WTC11 (cell line): ENCODE measurements around the gene COL13A1. TPM values are rescaled to one million over a fixed set of nuclear protein-coding genes. Genes with fewer than 3 reads are reported as not detected.

ENCODE experiments used
- ATAC-seq: fragments of 200-7000 bp; cut with Tn5 transposase; 2 replicates; pipeline ENCODE4 v1.10.0; 2021; ENCODE audit warnings: mild to moderate bottlenecking, moderate library complexity
- CTCF ChIA-PET: fragments of 300-600 bp; sonication (Branson Sonifier 250); formaldehyde crosslinking; loops from one replicate; lab custom pipeline; 2021; ENCODE audit warnings: antibody characterized with exemption; lab: Charles Lee
- POLR2A ChIA-PET: fragments of 350-600 bp; sonication (Branson Sonifier 250); formaldehyde crosslinking; loops from one replicate; lab custom pipeline; 2021; ENCODE audit warnings: antibody characterized with exemption; lab: Charles Lee
- DNase-seq: peaks from one replicate; pipeline ENCODE4 v3.0.0; 2021; ENCODE audit warnings: low spot score
- H3K27ac Mint-ChIP-seq: 2 replicates; pipeline ENCODE4 v1.8.0; 2021; ENCODE audit warnings: mixed read lengths
- H3K27me3 Mint-ChIP-seq: 2 replicates; pipeline ENCODE4 v1.8.0; 2021; ENCODE audit warnings: low read depth, mild to moderate bottlenecking, moderate library complexity, mixed read lengths
- H3K36me3 Mint-ChIP-seq: 2 replicates; pipeline ENCODE4 v1.8.0; 2021; ENCODE audit warnings: mixed read lengths
- H3K4me1 Mint-ChIP-seq: 2 replicates; pipeline ENCODE4 v1.8.0; 2022; ENCODE audit warnings: mixed read lengths
- H3K4me3 Mint-ChIP-seq: 2 replicates; pipeline ENCODE4 v1.8.0; 2021; ENCODE audit warnings: mild to moderate bottlenecking, moderate library complexity, mixed read lengths
- H3K9me3 Mint-ChIP-seq: 2 replicates; pipeline ENCODE4 v1.8.0; 2021; ENCODE audit warnings: mixed read lengths
- AFF4 ChIP-seq: sonication (generic); formaldehyde crosslinking; IDR thresholded peaks from 2 replicates; pipeline ENCODE4 v1.8.1; 2023; ENCODE audit warnings: mild to moderate bottlenecking, missing genetic modification reagents, borderline replicate concordance
- IRF1 ChIP-seq: sonication (generic); formaldehyde crosslinking; IDR thresholded peaks from 2 replicates; pipeline ENCODE4 v1.8.0; 2023; ENCODE audit warnings: missing genetic modification reagents
- PREB ChIP-seq: sonication (generic); formaldehyde crosslinking; IDR thresholded peaks from 2 replicates; pipeline ENCODE4 v1.8.1; 2022; ENCODE audit warnings: mild to moderate bottlenecking, missing genetic modification reagents, moderate library complexity, borderline replicate concordance
- SMAD4 ChIP-seq: sonication (generic); formaldehyde crosslinking; IDR thresholded peaks from 2 replicates; pipeline ENCODE4 v1.8.0; 2022; ENCODE audit warnings: mild to moderate bottlenecking, missing genetic modification reagents
- SP1 ChIP-seq: sonication (generic); formaldehyde crosslinking; conservative IDR thresholded peaks from 2 replicates; pipeline ENCODE4 v1.8.1; 2022; ENCODE audit warnings: missing genetic modification reagents
- STAT6 ChIP-seq: sonication (generic); formaldehyde crosslinking; conservative IDR thresholded peaks from 2 replicates; pipeline ENCODE4 v1.8.1; 2023; ENCODE audit warnings: mild to moderate bottlenecking, low read depth, missing genetic modification reagents, moderate library complexity
- TCF7 ChIP-seq: sonication (generic); formaldehyde crosslinking; IDR thresholded peaks from 2 replicates; pipeline ENCODE4 v1.8.0; 2022; ENCODE audit warnings: mild to moderate bottlenecking, low read depth, missing genetic modification reagents, moderate library complexity
- USF1 ChIP-seq: sonication (generic); formaldehyde crosslinking; IDR thresholded peaks from 2 replicates; pipeline ENCODE4 v1.8.0; 2022; ENCODE audit warnings: mild to moderate bottlenecking, missing genetic modification reagents
- ZNF232 ChIP-seq: sonication (generic); formaldehyde crosslinking; IDR thresholded peaks from 2 replicates; pipeline ENCODE4 v1.8.0; 2022; ENCODE audit warnings: mild to moderate bottlenecking, missing genetic modification reagents
- ZNF671 ChIP-seq: fragments of 250-450 bp; sonication (Bioruptor Pico); IDR thresholded peaks from 2 replicates; pipeline ENCODE4 v1.8.0; 2021; ENCODE audit warnings: mild to moderate bottlenecking
- ZSCAN18 ChIP-seq: fragments of 250-450 bp; sonication (Bioruptor Pico); IDR thresholded peaks from 2 replicates; pipeline ENCODE4 v2.1.2; 2022; ENCODE audit warnings: mild to moderate bottlenecking, moderate library complexity
- total RNA-seq: library from RNA; stranded (reverse); gene quantifications from 3 replicates; pipeline ENCODE4 v1.2.3, GENCODE V29; 2021
- TF ChIP-seq, protein P1 (sequence below): sonication (generic); formaldehyde crosslinking; IDR thresholded peaks from 2 replicates; pipeline ENCODE4 v1.8.0; 2023; ENCODE audit warnings: mild to moderate bottlenecking, missing genetic modification reagents
- TF ChIP-seq, protein P2 (sequence below): sonication (generic); formaldehyde crosslinking; IDR thresholded peaks from 2 replicates; pipeline ENCODE4 v1.8.1; 2023; ENCODE audit warnings: mild to moderate bottlenecking, missing genetic modification reagents
- TF ChIP-seq, protein P3 (sequence below): sonication (generic); formaldehyde crosslinking; IDR thresholded peaks from 2 replicates; pipeline ENCODE4 v1.8.1; 2022; ENCODE audit warnings: mild to moderate bottlenecking, moderate library complexity, missing genetic modification reagents
- TF ChIP-seq, protein P4 (sequence below): fragments of 200-600 bp; IDR thresholded peaks from 2 replicates; pipeline ENCODE4 v1.8.0; 2022; ENCODE audit warnings: antibody characterized with exemption

Gene COL13A1
- total RNA-seq, 1 experiment from 2014 or later, result 7.1 TPM

DNA sequence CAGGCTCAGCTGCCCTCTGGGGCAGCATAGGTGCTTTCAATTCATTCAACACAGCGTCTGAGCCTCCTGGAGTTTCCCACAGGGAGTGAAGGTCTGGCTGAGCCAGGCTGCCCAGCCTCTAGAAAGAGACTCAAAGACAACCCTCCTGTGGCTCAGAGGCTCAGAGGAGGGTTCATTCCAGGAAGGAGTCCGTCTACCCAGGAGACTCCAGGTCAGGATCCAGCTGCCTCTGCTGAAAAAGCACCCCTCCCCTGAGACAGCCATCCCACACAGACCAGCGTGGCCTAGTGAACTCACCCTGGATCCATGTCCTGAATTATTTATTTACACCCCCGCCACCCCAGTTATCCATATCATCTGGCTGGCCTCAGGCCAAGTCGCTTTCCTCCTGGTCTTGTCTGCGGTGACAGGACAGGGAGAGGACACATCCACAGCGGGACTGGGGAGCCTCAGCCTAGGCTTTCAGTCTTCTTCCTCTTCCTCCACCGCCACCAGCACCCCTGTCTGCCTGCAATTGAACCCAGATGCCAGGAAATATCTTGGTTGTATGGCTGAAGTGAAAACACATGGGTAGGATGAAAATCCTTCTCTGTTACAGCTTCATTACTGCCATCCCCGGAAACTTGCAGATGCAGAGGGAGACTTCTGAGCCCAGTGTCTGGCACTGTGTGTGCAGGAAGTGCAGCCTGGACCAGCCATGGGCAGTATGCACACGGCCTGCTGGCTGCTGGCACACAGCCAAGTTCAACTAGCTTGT, 44.0 kb upstream of the COL13A1 start:
- Mint-ChIP-seq H3K4me1 (no peaks in the 10 kb centered on the region), H3K4me3 (no peak overlapping the region), H3K27ac (no peak overlapping the region; the same call in 1 of the 2 replicates), H3K36me3 (no peaks in the 10 kb centered on the region), H3K27me3 (peaks cover 9% of the 10 kb centered on the region), H3K9me3 (no peaks in the 10 kb centered on the region)
- no peak for DNase-seq
- ChIA-PET POLR2A (no interaction called here), CTCF (interaction anchor here (0.6 to 3.1 kb wide), 7 partner anchors 15 to 200 kb away, joined by 3 to 9 read pairs (median 5); no protein-coding TSS in a partner anchor)
- ATAC-seq, result no peak
- TF ChIP-seq ZNF232 (CRISPR knock-in tag) (no peak), IRF1 (CRISPR knock-in tag) (no peak), AFF4 (CRISPR knock-in tag) (no peak), USF1 (CRISPR knock-in tag) (no peak), PREB (CRISPR knock-in tag) (no peak), SMAD4 (CRISPR knock-in tag) (no peak), TCF7 (CRISPR knock-in tag) (no peak), ZSCAN18 (no peak), STAT6 (CRISPR knock-in tag) (no peak), ZNF671 (CRISPR knock-in tag) (no peak), SP1 (CRISPR knock-in tag) (no peak)
- TF ChIP-seq, protein P1, sequence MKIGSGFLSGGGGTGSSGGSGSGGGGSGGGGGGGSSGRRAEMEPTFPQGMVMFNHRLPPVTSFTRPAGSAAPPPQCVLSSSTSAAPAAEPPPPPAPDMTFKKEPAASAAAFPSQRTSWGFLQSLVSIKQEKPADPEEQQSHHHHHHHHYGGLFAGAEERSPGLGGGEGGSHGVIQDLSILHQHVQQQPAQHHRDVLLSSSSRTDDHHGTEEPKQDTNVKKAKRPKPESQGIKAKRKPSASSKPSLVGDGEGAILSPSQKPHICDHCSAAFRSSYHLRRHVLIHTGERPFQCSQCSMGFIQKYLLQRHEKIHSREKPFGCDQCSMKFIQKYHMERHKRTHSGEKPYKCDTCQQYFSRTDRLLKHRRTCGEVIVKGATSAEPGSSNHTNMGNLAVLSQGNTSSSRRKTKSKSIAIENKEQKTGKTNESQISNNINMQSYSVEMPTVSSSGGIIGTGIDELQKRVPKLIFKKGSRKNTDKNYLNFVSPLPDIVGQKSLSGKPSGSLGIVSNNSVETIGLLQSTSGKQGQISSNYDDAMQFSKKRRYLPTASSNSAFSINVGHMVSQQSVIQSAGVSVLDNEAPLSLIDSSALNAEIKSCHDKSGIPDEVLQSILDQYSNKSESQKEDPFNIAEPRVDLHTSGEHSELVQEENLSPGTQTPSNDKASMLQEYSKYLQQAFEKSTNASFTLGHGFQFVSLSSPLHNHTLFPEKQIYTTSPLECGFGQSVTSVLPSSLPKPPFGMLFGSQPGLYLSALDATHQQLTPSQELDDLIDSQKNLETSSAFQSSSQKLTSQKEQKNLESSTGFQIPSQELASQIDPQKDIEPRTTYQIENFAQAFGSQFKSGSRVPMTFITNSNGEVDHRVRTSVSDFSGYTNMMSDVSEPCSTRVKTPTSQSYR (CRISPR knock-in tag), result no peak
- TF ChIP-seq, protein P2, sequence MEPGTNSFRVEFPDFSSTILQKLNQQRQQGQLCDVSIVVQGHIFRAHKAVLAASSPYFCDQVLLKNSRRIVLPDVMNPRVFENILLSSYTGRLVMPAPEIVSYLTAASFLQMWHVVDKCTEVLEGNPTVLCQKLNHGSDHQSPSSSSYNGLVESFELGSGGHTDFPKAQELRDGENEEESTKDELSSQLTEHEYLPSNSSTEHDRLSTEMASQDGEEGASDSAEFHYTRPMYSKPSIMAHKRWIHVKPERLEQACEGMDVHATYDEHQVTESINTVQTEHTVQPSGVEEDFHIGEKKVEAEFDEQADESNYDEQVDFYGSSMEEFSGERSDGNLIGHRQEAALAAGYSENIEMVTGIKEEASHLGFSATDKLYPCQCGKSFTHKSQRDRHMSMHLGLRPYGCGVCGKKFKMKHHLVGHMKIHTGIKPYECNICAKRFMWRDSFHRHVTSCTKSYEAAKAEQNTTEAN (CRISPR knock-in tag), result no peak
- TF ChIP-seq, protein P3, sequence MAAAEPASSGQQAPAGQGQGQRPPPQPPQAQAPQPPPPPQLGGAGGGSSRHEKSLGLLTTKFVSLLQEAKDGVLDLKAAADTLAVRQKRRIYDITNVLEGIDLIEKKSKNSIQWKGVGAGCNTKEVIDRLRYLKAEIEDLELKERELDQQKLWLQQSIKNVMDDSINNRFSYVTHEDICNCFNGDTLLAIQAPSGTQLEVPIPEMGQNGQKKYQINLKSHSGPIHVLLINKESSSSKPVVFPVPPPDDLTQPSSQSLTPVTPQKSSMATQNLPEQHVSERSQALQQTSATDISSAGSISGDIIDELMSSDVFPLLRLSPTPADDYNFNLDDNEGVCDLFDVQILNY (CRISPR knock-in tag), result no peak
- TF ChIP-seq, protein P4, sequence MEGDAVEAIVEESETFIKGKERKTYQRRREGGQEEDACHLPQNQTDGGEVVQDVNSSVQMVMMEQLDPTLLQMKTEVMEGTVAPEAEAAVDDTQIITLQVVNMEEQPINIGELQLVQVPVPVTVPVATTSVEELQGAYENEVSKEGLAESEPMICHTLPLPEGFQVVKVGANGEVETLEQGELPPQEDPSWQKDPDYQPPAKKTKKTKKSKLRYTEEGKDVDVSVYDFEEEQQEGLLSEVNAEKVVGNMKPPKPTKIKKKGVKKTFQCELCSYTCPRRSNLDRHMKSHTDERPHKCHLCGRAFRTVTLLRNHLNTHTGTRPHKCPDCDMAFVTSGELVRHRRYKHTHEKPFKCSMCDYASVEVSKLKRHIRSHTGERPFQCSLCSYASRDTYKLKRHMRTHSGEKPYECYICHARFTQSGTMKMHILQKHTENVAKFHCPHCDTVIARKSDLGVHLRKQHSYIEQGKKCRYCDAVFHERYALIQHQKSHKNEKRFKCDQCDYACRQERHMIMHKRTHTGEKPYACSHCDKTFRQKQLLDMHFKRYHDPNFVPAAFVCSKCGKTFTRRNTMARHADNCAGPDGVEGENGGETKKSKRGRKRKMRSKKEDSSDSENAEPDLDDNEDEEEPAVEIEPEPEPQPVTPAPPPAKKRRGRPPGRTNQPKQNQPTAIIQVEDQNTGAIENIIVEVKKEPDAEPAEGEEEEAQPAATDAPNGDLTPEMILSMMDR, result no peak
